Stimulated activated CD4-positive, alpha-beta T cell treated with anti-CD3 and anti-CD28 coated beads, Interleukin-15, amount 100 ng/mL, for 1 hour (primary cell): Measurements from ENCODE around the gene AK9.
"Not testable (repeated sequence)": the region's sequence is repeated elsewhere in the genome, so short reads cannot be mapped to it uniquely, and the experiment has no call there.

Experiments
- DNase-seq, 2 donors: peaks; one replicate each; pipeline ENCODE4 v3.0.0-alpha.2; 2020; ENCODE audit warnings: low read depth in 1 of 2, low spot score in 1 of 2

Gene AK9

GRCh38 chr6:109690737-109691621 is at the start of gene AK9, which contains the start of gene FIG4:
AK9 (minus strand) TSS chr6:109691202; CDS start chr6:109675745, 15,457 bp downstream.
FIG4 (plus strand) TSS chr6:109691296; CDS start chr6:109691436, 140 bp downstream.
- DNase-seq: peak; percentile 78 to 84

- DNase-seq: no peak
These were observed 49.8 kb upstream of the AK9 start for GRCh38 chr6:109740787-109741186.

- no peak for DNase-seq
These were observed 48.7 kb upstream of the AK9 start for GRCh38 chr6:109739686-109740085.

GRCh38 chr6:109738667-109739066 is 47.7 kb upstream of the AK9 start:
- DNase-seq: no peak

GRCh38 chr6:109738255-109738654 is 47.3 kb upstream of the AK9 start:
- DNase-seq: no peak

- no peak for DNase-seq
These were observed 45.4 kb upstream of the AK9 start for GRCh38 chr6:109736273-109737025.

- DNase-seq: not testable (repeated sequence)
These were observed 34.2 kb upstream of the AK9 start for GRCh38 chr6:109725250-109725649.

GRCh38 chr6:109722564-109723254 is 31.7 kb upstream of the AK9 start:
- no peak for DNase-seq

GRCh38 chr6:109722011-109722410 is 31.0 kb upstream of the AK9 start:
- no peak for DNase-seq

GRCh38 chr6:109720311-109720710 is 29.3 kb upstream of the AK9 start:
- no peak for DNase-seq

GRCh38 chr6:109718991-109719390 is 28.0 kb upstream of the AK9 start:
- DNase-seq: no peak

GRCh38 chr6:109717971-109718370 is 27.0 kb upstream of the AK9 start:
- DNase-seq: no peak

GRCh38 chr6:109715616-109716015 is 24.6 kb upstream of the AK9 start:
- no peak for DNase-seq

GRCh38 chr6:109714611-109715010 is 23.6 kb upstream of the AK9 start:
- DNase-seq: no peak

- no peak for DNase-seq
These were observed 23.2 kb upstream of the AK9 start for GRCh38 chr6:109714166-109714565.

GRCh38 chr6:109713097-109713496 is 22.1 kb upstream of the AK9 start:
- no peak for DNase-seq

- DNase-seq: not testable (repeated sequence)
These were observed 17.1 kb upstream of the AK9 start for GRCh38 chr6:109708099-109708498.

GRCh38 chr6:109706513-109706912 is 15.5 kb upstream of the AK9 start:
- no peak for DNase-seq

GRCh38 chr6:109705258-109705657 is 14.3 kb upstream of the AK9 start:
- DNase-seq: peak; percentile 29 to 56

GRCh38 chr6:109702791-109703190 is 11.8 kb upstream of the AK9 start:
- DNase-seq: no peak

GRCh38 chr6:109701774-109702173 is 10.8 kb upstream of the AK9 start:
- DNase-seq: no peak
